Measurements from ENCODE around the gene STX19.

GRCh38 chr3:94049267-94049666 is 20.9 kb upstream of the STX19 start:
- TF ChIP-seq CTCF (IDR thresholded peaks at IDR 0.05) (no peak), POLR2AphosphoS5 (IDR thresholded peaks at IDR 0.05) (no peak), POLR2A (IDR thresholded peaks at IDR 0.05) (no peak)

Measured in breast epithelium (tissue), 3 donors.